Right renal cortex interstitium (tissue), 3 donors: Measurements from ENCODE around the gene ELP5. TPM values are rescaled to one million over a fixed set of nuclear protein-coding genes. Genes with fewer than 3 reads are reported as not detected.
A peak's percentile ranks its signal among the peaks of the same experiment; 100 is the strongest.
"Not testable (repeated sequence)": the region's sequence is repeated elsewhere in the genome, so short reads cannot be mapped to it uniquely, and the experiment has no call there.

Experiments
- DNase-seq, 3 donors: peaks; one replicate each; pipeline ENCODE4 v3.0.0-alpha.2; 2013; ENCODE audit warnings: low read depth in 3 of 3, low spot score in 2 of 3
- polyA plus RNA-seq, 3 donors: library from polyadenylated mRNA; unstranded; fragments of 120-200 nt; gene quantifications; one replicate each; pipeline ENCODE4 v1.2.1, GENCODE V29; 2013; ENCODE audit not compliant: insufficient read length in 3 of 3

Gene ELP5
- polyA plus RNA-seq, 3 donors, result 48.1 to 53.1 (median 51.8) TPM

- DNase-seq, result peak in 2 of 3 donors; percentile 89 to 91
Observed at GRCh38 chr17:7234083-7234951, 17.7 kb upstream of the ELP5 start, which contains the start of gene DVL2. Gene DVL2, minus strand, starts transcription at chr17:7234517. Its CDS starts 255 bp downstream, at chr17:7234262.

GRCh38 chr17:7235693-7236665, 16.0 kb upstream of the ELP5 start:
- no peak for DNase-seq

- no peak for DNase-seq
Observed at GRCh38 chr17:7236808-7237207, 15.2 kb upstream of the ELP5 start.

- DNase-seq, result no peak
Observed at GRCh38 chr17:7237266-7237760, 14.7 kb upstream of the ELP5 start.

- DNase-seq, result no peak
Observed at GRCh38 chr17:7237761-7238419, 14.1 kb upstream of the ELP5 start.

- no peak for DNase-seq
Observed at GRCh38 chr17:7238420-7239090, 13.5 kb upstream of the ELP5 start.

GRCh38 chr17:7239091-7240027, 12.7 kb upstream of the ELP5 start, which contains the start of gene PHF23:
Gene PHF23, minus strand, starts transcription at chr17:7239457. Its CDS starts 178 bp downstream, at chr17:7239279.
- peak; percentile 99 for DNase-seq

GRCh38 chr17:7240375-7240774, 11.6 kb upstream of the ELP5 start:
- DNase-seq, result no peak

- no peak for DNase-seq
Observed at GRCh38 chr17:7241090-7241733, 10.8 kb upstream of the ELP5 start.

GRCh38 chr17:7241783-7242716, 10.0 kb upstream of the ELP5 start, which contains the start of gene GABARAP:
Gene GABARAP, minus strand, starts transcription at chr17:7242449. Its CDS starts 119 bp downstream, at chr17:7242330.
- peak; percentile 91 to 95 (median 93) for DNase-seq

- peak; percentile 96 to 100 (median 98) for DNase-seq
Observed at GRCh38 chr17:7242717-7243452, 9.1 kb upstream of the ELP5 start.

- DNase-seq, result no peak
Observed at GRCh38 chr17:7243453-7243729, 8.6 kb upstream of the ELP5 start.

GRCh38 chr17:7243838-7244237, 8.2 kb upstream of the ELP5 start:
- not testable (repeated sequence) for DNase-seq

GRCh38 chr17:7246779-7247178, 5.2 kb upstream of the ELP5 start:
- DNase-seq, result no peak

GRCh38 chr17:7248796-7249195, 3.2 kb upstream of the ELP5 start:
- no peak for DNase-seq

GRCh38 chr17:7249214-7249613, 2.8 kb upstream of the ELP5 start:
- DNase-seq, result no peak

- no peak for DNase-seq
Observed at GRCh38 chr17:7249830-7250229, 2.2 kb upstream of the ELP5 start.
